ENCODE measurements around the gene RAD23B. TPM values are rescaled to one million over a fixed set of nuclear protein-coding genes. Genes with fewer than 3 reads are reported as not detected.
"Not testable (repeated sequence)": the region's sequence is repeated elsewhere in the genome, so short reads cannot be mapped to it uniquely, and the experiment has no call there.

RAD23B gene
- total RNA-seq, 2 donors from 2014 or later = 79.8 to 89.2 TPM

DNA sequence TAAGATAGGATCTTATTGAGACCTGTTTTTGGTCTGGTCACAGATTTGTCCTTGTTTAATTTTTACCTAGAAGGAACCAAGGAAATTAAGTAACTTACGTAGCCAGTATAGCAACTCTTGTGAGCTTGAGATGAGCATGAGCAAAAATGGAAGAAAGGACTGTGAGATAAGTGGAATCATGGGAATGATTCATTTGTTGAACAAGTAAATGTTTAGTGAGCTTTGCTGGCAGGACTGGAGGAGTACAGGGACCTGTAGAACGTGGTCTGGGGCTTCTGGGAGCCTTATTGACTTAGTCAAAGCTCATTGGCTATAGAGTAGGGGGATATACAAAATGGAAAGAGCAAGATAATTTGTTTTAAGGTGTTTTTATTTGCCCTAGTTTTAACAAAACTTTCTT lies 3.0 kb downstream of the RAD23B start:
- intact Hi-C loops (cut with DNase I) = no loop called here
- no peak for DNase-seq (ENCODE audit: low spot score)

DNA sequence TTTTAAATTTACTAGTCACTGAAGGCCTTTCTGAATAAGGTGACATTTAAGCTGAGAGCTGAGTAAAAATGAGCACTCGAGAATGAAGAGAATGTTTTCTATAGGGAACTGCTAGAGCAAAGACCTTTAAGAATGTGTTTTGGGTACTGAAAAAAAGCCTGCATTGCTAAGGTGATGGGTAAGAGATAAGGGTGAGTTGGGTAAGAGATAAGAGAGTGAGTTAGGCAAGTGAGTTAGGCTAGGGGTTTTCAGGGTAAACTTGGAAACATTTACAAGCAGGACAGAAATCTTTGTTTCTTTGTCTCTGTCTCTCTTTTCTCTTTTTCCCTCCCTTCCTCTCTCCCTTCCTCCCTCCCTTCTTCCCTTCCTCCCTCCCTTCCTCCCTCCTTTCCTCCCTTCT lies 5.6 kb downstream of the RAD23B start:
- no peak for DNase-seq (ENCODE audit: low spot score)
- intact Hi-C loops (cut with DNase I) = no loop called here

DNA sequence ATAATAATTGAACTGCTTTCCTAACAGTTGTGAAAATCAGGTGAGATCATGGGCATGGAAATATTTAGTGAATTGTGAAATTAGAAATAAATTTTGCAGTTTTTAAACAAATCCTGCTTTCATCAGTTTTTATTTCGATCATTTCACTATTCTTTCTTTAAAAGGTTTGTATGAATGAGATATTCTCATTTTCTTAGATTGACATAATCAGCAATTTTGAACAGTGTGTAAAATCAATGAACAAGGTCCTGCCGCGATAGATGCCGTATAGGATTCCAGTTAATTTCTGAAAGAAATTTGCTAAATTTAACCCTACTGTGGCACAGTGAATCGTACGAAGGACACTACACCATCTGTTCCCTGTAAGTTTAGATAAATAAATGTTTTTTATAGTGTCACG lies 7.5 kb downstream of the RAD23B start:
- DNase-seq (ENCODE audit: low spot score) = no peak
- intact Hi-C loops (cut with DNase I) = no loop called here

DNA sequence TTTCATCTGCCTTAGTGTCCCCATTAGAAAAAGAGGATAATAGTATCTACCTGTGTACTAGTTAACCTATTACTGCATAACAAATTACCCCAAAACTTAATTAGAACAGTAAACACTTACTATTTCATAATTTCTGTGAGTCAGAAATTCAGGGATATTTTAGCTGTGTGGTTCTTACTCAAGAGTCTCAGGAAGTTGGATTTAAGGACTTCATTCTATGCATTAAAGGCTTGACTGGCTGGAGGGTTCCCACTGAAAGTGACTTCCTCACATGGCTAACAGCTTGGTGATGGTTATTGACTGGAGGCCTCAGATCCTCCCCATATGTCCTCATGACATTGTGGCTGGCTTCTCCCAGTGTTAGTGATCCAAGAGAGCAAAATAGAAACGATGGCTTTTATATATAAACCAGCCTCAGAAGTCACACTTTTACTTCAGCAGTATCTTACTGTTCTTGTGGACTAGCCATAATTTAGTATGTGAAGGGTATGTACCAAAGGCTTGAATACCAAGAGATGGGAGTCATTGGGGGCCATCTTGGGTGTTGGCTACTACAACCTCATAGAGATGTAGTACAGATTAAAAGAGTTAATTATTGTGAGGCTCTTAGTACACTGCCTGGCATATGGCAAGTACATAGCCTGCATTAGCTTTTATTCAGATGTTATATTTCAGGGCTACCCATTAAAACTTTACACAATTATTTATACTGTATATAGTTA lies 9.9 kb downstream of the RAD23B start:
- DNase-seq (ENCODE audit: low spot score) = no peak
- intact Hi-C loops (cut with DNase I) = no loop called here

DNA sequence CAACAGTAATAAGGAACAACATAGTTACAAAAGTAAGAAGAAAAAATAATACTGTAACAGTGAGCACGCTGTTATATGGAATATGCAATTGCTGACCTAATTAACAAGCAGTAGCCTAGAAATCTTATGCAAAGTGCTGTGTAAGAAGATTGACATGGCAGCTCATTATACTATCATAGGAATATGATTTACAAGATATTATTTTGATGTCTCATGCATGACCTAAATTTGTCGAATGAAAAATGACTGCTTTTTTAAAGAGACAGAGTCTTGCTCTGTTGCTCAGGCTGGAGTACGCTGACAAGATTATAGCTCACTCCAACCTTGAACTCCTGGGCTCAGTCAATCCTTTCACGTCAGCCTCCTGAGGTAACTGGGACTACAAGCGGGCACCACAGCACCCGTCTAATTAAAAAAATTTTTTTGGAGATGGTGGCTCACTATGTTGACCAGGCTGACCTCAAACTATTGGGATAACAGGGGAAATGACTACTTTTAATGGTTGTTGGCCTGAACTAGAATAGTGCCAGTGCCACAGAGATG lies 10.5 kb downstream of the RAD23B start:
- DNase-seq (ENCODE audit: low spot score) = no peak
- intact Hi-C loops (cut with DNase I) = no loop called here

DNA sequence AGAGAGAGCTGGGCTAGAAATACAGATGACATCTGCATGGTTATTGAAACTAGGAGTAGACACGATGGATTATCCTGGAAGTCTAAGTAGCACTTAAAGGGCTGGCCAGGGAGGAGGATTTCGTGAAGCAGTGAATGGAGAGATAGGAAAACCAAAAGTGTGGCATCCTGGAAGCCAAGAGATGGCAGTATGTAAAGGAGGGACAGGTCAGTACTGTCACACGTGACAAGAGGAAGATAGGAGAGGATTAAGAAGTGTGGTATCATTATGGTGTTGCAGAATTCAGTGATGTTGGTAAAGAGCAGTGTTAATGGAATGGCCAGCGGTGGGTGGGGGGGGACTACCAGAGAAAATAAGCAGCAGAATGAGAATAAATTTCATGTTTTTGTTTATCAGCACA lies 11.7 kb downstream of the RAD23B start:
- intact Hi-C loops (cut with DNase I) = no loop called here
- no peak for DNase-seq (ENCODE audit: low spot score)

DNA sequence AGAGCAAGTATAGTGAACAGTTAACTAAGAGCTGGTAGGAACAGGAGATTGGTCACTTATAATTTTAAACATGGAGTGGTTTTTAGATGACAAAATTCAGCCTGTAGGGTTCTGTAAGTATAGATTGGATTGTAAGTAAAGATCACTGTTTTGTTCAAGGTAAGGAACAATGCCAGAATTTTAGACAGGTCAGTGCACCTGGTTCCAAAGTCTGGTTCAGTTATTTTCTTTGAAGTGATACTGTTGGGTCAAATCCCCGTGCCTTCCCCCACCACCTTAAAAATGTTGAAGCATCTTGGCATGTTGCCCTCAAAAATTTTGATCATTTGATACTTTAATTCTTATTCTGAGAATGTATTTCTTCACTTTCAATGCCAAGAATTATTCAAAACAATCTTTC lies 12.9 kb downstream of the RAD23B start:
- intact Hi-C loops (cut with DNase I) = no loop called here
- DNase-seq (ENCODE audit: low spot score) = no peak

DNA sequence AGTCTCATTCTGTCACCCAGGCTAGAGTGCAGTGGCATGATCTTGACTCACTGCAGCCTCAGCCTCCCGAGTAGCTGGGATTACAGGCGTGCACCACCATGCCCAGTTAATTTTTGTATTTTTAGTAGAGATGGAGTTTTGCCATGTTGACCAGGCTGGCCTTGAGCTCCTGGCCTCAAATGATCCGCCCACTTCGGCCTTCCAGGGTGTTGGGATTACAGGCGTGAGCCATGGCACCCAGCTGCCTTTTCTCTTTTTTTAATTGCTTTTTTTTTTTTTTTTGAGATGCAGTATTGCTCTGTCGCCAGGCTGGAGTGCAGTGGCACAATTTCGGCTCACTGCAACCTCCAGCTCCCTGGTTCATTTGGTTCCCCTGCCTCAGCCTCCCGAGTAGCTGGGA lies 13.5 kb downstream of the RAD23B start:
- intact Hi-C loops (cut with DNase I); DNase-seq (ENCODE audit: low spot score): not testable (repeated sequence)

DNA sequence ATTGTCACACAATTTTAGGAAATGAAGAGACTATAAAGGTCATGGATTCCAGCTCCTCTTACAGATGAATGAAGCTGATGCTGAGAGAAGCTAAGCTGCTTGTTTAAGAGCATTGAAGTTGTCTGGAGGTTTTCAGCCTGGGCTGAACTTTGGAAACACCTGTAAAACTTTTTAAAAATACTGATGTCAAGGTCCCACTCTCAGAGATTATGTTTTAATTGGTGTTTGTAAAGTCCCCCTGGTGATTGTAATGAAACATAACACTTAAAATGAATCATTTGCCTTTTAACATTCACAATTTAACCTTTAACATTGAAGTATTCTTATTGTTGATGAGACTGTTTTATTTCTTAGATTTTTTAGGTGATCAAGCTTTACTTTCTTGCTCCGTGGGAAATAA lies 16.4 kb downstream of the RAD23B start:
- no peak for DNase-seq (ENCODE audit: low spot score)
- intact Hi-C loops (cut with DNase I) = no loop called here

DNA sequence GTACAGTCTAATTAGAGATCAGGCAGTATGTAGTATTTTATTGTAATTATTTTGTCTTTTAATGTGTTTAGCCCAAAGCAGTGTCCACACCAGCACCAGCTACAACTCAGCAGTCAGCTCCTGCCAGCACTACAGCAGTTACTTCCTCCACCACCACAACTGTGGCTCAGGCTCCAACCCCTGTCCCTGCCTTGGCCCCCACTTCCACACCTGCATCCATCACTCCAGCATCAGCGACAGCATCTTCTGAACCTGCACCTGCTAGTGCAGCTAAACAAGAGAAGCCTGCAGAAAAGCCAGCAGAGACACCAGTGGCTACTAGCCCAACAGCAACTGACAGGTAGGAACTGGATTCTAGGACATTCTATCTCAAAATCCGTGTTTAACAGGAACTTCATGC lies 23.2 kb downstream of the RAD23B start:
- intact Hi-C loops (cut with DNase I) = no loop called here
- no peak for DNase-seq (ENCODE audit: low spot score)

DNA sequence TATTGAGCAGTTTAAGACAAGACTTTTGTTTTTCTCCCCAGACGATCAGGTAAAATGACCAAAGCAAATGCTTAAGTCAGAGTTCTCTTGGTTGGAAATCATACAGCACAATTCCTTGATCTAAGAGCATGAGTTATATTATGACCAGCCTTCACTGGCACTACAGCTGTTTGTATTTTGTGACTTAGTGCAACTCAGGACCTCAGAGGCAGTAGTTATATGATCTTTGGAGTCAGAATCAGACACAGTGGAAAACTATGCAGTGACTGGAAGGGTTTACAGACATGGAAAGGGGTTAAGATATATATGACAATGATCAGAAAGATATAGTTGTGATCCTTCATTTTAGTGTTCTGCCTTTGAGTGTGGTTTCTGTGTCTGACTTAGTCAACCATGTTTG lies 24.3 kb downstream of the RAD23B start:
- intact Hi-C loops (cut with DNase I) = no loop called here
- DNase-seq (ENCODE audit: low spot score) = no peak

DNA sequence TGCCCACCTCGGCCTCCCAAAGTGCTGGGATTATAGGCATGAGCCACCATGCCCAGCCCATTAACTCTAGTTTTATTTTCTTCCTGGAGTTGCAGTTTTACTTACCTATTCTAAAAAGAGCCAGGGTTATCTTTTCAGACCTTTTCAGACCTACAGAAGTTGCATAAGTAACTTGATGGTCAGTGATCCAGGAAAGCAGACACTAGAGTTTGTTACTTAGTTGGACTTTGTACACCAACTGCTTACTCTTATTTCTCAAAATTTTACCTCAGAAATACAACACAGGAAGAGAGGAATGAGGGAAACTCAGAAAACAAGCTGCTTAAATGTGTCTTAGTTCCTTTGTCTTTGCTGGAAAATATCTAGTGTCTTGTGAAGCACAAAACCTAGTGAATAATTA lies 25.4 kb downstream of the RAD23B start:
- DNase-seq (ENCODE audit: low spot score) = no peak
- intact Hi-C loops (cut with DNase I) = no loop called here

DNA sequence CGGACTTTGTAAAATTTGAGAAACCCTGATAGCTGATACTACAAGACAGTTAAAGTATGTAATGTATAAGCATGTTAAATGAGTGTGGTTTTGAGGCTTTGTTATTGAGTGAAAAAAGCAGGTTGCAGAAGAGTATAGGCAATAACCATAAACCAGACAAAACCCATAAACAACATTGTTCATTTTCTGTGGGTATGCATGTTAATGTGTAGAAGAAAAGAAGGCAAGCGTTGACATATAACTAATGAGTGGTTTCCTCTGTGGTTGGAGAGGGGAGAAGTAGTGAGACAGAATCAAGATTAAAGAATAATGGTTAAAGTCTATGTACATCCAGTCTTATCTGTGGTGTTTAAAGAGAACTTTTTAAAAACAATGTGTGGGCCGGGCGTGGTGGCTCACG lies 26.2 kb downstream of the RAD23B start:
- intact Hi-C loops (cut with DNase I) = no loop called here
- no peak for DNase-seq (ENCODE audit: low spot score)

DNA sequence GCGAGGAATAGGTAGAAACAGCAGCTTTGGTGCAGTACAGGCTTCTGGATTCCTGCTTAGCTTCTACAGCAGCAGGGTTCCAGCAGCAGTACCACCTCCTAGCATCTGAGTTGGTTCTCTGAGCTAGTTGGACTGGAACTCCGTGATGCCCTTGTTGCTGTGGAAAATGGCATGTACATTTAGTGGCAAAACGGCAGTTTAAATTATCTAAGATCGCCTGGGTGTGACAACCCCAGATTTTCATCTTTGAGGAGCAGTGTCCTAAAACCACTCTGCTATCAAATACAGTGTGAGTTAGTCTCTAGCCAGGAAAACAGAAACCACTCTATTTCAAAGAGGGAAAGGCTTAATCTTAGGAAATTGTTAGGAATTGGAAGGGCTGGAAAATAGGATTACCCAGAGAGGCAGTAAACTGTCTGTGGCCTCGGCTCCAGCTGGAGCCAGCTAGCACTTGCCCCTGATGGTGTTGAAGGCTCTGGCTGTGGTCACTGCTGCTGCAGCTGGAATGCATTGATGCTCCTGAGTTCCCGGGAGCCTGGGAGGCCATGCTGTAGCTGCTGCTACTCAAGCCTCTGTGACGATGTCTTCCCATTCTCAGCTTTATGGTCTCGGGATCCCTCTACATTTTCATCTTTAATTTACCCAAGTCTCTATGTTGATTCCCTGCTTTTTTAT lies 29.4 kb downstream of the RAD23B start:
- intact Hi-C loops (cut with DNase I) = loop anchor here in 1 of 2 donors (10.0 kb wide), 1 partner anchor 1762 kb away; no protein-coding TSS in a partner anchor
- no peak for DNase-seq (ENCODE audit: low spot score)

DNA sequence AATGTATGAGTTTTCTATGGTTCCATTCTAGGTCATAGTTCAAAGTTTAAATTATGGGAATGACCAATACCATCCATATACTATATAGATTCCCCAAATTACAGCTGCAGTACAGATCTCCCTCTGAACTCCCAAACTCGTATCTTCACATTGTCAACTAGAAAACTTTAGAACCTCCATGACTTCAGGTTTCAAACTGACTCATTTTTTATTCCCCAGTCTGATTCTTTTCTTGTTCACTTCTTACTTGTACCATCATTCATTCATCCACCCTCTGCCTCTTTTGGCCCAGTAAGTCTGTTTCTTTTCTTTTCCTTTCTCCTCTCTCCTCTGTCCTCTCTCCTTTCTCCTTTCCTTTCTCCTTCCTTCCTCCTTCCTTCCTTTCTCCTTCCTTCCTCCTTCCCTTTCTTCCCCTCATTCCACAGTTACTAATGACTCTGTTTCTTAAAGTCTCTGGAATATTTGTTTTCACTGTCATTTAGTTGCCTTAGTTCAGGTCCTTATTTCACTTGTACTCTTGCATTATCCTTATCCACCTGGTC lies 30.5 kb downstream of the RAD23B start:
- intact Hi-C loops (cut with DNase I) = loop anchor here in 1 of 2 donors (10.0 kb wide), 1 partner anchor 1761 kb away; no protein-coding TSS in a partner anchor

DNA sequence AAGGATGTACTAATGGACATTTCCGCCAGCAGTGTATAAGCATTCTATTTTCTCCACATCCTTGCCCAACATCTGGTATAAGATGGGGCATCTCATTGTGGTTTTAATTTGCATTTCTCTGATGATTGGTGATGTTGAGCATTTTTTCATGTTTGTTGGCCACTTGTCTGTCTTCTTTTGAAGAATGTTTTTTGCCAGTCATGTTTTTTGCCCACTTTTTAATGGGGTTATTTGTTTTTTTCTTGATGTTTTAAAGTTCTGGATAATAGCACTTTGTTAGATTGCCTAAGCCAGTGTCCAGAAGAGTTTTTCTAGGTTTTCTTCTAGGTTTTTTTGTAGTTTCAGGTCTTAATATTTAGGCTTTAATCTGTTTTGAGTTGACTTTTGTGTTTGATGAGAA lies 31.7 kb downstream of the RAD23B start:
- intact Hi-C loops (cut with DNase I) = loop anchor here in 1 of 2 donors (10.0 kb wide), 1 partner anchor 1760 kb away; no protein-coding TSS in a partner anchor
- no peak for DNase-seq (ENCODE audit: low spot score)

More for the DNA sequence above, 30.5 kb downstream of the RAD23B start:
- DNase-seq (ENCODE audit: low spot score) = no peak

DNA sequence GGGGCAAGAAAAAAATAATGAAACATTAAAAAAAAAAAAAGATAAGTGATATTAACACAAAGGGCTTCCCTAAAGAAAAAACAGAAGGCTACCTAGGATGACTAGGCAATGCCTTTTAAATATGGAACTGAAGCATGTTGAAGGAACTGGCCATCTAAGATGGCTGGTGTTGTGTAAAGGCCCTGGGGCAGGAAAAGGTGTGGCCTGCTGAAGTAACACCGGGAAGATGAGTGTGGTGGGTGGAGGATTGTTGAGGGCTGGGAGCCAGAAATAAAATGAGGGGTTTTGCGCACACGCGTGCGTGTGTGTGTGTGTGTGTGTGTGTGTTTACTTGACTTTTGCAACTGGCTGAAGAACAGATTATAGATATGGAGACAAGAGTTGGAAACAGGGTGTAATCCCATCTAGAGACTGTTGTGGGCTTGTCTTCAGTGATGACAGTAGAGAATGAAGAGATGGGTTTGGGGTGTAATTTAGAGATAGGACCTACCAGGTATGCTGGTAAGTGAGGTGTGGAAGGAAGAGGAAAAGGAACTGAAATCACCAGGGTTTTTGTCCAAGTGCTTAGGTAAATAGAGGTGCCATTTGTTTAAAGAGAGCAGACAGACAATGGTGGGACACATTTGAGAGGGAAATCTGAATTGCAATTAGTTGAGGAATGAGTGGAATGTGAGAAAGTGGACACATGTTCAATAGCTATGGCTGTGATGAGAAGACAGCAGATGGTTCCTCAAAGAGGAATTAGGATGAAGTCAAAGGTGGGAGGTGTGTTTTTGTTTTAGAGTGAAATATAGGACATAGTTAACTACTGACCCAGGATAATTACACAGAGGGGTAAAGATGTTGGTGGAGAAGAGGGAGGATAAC lies 33.9 kb downstream of the RAD23B start:
- intact Hi-C loops (cut with DNase I) = loop anchor here in 1 of 2 donors (10.0 kb wide), 1 partner anchor 1758 kb away; no protein-coding TSS in a partner anchor
- no peak for DNase-seq (ENCODE audit: low spot score)

DNA sequence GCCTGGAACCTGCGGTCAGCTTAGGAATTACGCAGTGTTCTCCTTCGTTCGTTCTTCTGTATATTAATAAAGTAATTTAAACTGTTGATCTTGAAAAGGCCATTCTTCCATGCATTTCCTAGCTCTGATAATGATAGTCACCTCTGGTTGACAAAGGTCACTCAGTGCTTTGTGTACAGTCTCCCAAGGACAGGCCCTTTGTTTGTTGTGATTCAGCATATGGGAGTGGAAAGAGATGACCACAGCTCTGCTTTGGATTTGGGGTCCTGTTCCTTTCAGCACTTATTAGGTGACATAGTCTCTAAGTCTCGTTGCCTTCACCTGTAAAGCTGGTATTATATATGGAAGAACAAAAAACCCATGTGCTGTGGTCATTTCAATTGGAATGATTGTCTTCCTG lies 39.6 kb downstream of the RAD23B start:
- DNase-seq (ENCODE audit: low spot score) = no peak
- intact Hi-C loops (cut with DNase I) = no loop called here

DNA sequence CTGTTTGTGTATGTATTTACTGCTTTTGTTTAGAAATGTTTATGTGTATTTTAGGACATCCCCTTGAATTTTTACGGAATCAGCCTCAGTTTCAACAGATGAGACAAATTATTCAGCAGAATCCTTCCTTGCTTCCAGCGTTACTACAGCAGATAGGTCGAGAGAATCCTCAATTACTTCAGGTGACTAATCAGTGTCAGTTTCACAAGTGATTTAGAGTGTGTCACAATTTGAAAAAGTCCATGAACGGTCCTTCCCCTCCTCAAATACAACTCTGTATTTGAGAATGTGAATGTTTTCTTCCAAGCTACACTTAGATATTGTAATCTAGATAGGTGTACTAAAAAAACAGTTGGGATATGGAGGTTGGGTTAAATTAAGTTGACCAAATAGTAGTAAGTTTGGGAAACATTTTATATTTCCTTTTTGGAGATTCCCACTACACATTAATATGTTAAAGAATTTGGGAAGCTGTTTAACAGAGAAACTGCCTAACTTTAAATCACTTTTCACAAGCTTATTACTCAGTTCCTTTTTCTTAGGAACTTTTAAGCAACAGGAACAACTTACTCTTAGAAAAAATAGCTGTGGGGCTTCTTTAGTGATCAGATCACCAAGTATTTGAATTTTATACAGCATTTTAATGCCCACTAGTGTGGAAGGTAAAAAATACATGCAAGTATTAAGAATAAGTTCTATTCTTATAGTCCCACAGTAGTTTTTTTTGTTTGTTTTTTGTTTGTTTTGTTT lies 40.9 kb downstream of the RAD23B start:
- DNase-seq (ENCODE audit: low spot score) = no peak
- intact Hi-C loops (cut with DNase I) = no loop called here

Measured in posterior vena cava (tissue), 2 donors.